K562 (cell line): ENCODE results near the gene C4orf46. TPM values are rescaled to one million over a fixed set of nuclear protein-coding genes. Genes with fewer than 3 reads are reported as not detected.

Experiments used
- ATAC-seq: fragments of 200-7000 bp; cut with Tn5 transposase; 3 replicates; pipeline ENCODE4 v1.9.1; 2020; ENCODE audit warnings: moderate library complexity
- BruUV-seq: library from RNA; stranded (reverse); fragments of 400-500 nt; replicated peaks from 2 replicates; lab custom pipeline; 2021; lab: Mats Ljungman, UMichigan
- CTCF ChIA-PET: fragments of 300-600 bp; formaldehyde crosslinking; extraction: SDS; loops from one replicate; lab custom pipeline; 2021; ENCODE audit warnings: low intra/inter-chr PET ratio; lab: Yijun Ruan, JAX
- POLR2A ChIA-PET: fragments of 300-600, 350-650 bp; sonication (Branson Sonifier 250); formaldehyde crosslinking; extraction: SDS; loops from one replicate; lab custom pipeline; 2021; ENCODE audit warnings: antibody characterized with exemption, inconsistent platforms; lab: Yijun Ruan, JAX
- DNase-seq, 4 experiments: peaks; one replicate each; pipeline versions ENCODE4 v3.0.0 to v3.0.0-alpha.2; 2011 to 2018; ENCODE audit warnings: low spot score in 3 of 4, mixed read lengths in 3 of 4; ENCODE audit errors: extremely low read depth in 1 of 4
- FAIRE-seq: peaks from 2 replicates; lab custom pipeline; 2011; peaks lifted over from hg19 to GRCh38; lab: Jason Lieb, UNC
- H2AFZ ChIP-seq: 2 replicates; pipeline ENCODE4 v1.6.0; 2011; ENCODE audit warnings: low read depth, low read length, control low read depth, inconsistent platforms
- H3K27ac ChIP-seq: fragments of 200-600 bp; 3 replicates; pipeline ENCODE4 v1.8.0; 2011; ENCODE audit warnings: low read depth, mild to moderate bottlenecking, control low read depth, inconsistent platforms, low read length, moderate library complexity, mixed read lengths; ENCODE audit errors: extremely low read depth
- H3K27me3 ChIP-seq, 2 experiments: fragments of 300-600 bp in 1 of 2; 2 replicates in 1 of 2; 3 replicates in 1 of 2; pipeline versions ENCODE4 v1.6.0 to v1.8.0; 2011; ENCODE audit warnings: inconsistent platforms in 2 of 2, low read length in 2 of 2, mild to moderate bottlenecking in 1 of 2, mixed read lengths in 1 of 2, moderate library complexity in 1 of 2; ENCODE audit not compliant: control insufficient read depth in 2 of 2, insufficient read depth in 2 of 2
- H3K36me3 ChIP-seq: fragments of 300-600 bp; 3 replicates; pipeline ENCODE4 v1.8.0; 2011; ENCODE audit warnings: mild to moderate bottlenecking, low read length, inconsistent platforms; ENCODE audit not compliant: control insufficient read depth, insufficient read depth
- H3K4me1 ChIP-seq, 2 experiments: fragments of 200-600 bp in 1 of 2; replicated peaks in 1 of 2; 2 replicates in 1 of 2; 3 replicates in 1 of 2; pipeline versions ENCODE4 v1.5.1 to v1.8.0; 2011; ENCODE audit warnings: inconsistent platforms in 2 of 2, low read length in 2 of 2, mild to moderate bottlenecking in 1 of 2, mixed read lengths in 1 of 2, moderate library complexity in 1 of 2; ENCODE audit not compliant: control insufficient read depth in 2 of 2, insufficient read depth in 2 of 2
- H3K4me2 ChIP-seq: 2 replicates; pipeline ENCODE4 v1.6.1; 2011; ENCODE audit warnings: low read length, control low read depth, inconsistent platforms, mixed read lengths; ENCODE audit not compliant: insufficient read depth
- H3K4me3 ChIP-seq: fragments of 200-600 bp; sonication (generic), shearing (Covaris generic); 2 replicates; pipeline ENCODE4 v1.5.1; 2016; ENCODE audit warnings: control low read depth, inconsistent platforms
- H3K79me2 ChIP-seq: fragments of 200-600 bp; 3 replicates; pipeline ENCODE4 v1.8.0; 2011; ENCODE audit warnings: low read length, inconsistent platforms; ENCODE audit not compliant: control insufficient read depth, insufficient read depth
- H3K9ac ChIP-seq, 2 experiments: 2 replicates each; pipeline versions ENCODE4 v1.6.0 to v1.6.1; 2011; ENCODE audit warnings: low read depth in 2 of 2, low read length in 2 of 2, control low read depth in 1 of 2, inconsistent platforms in 1 of 2, mild to moderate bottlenecking in 1 of 2, mixed read lengths in 1 of 2; ENCODE audit not compliant: insufficient read depth in 1 of 2
- H3K9me1 ChIP-seq: one replicate; pipeline ENCODE4 v1.6.0; 2011; ENCODE audit warnings: inconsistent platforms, mild to moderate bottlenecking, low read length, moderate library complexity; ENCODE audit not compliant: control insufficient read depth, insufficient read depth
- H3K9me3 ChIP-seq: replicated peaks from 2 replicates; pipeline ENCODE4 v1.5.1; 2011; ENCODE audit warnings: low read depth, low read length, inconsistent platforms; ENCODE audit not compliant: control insufficient read depth, insufficient read depth
- H4K20me1 ChIP-seq: replicated peaks from 2 replicates; pipeline ENCODE4 v1.6.1; 2011; ENCODE audit warnings: low read length, inconsistent platforms, mixed read lengths; ENCODE audit not compliant: control insufficient read depth, insufficient read depth
- ADNP ChIP-seq: fragments of 200-800 bp; sonication (Bioruptor generic); IDR thresholded peaks from 2 replicates; pipeline ENCODE4 v1.6.1; 2016; ENCODE audit warnings: missing genetic modification characterization, missing compliant biosample characterization
- BCLAF1 ChIP-seq, 2 experiments: fragments of 450-650 bp in 1 of 2; IDR thresholded peaks; 2 replicates each; pipeline ENCODE4 v1.6.1; 2011 to 2017; ENCODE audit warnings: low read depth in 2 of 2, antibody characterized with exemption in 1 of 2, borderline replicate concordance in 1 of 2, low read length in 1 of 2, mild to moderate bottlenecking in 1 of 2, mixed read lengths in 1 of 2; ENCODE audit not compliant: control insufficient read depth in 1 of 2
- BCOR ChIP-seq: fragments of 450-650 bp; IDR thresholded peaks from 2 replicates; pipeline ENCODE4 v1.6.1; 2016
- CREB5 ChIP-seq: fragments of 250-450 bp; sonication (Bioruptor Pico); IDR thresholded peaks from 2 replicates; pipeline ENCODE4 v1.5.0; 2020; ENCODE audit warnings: mild to moderate bottlenecking
- ETS1 ChIP-seq: conservative IDR thresholded peaks from 2 replicates; pipeline ENCODE4 v1.6.1; 2011; ENCODE audit warnings: low read depth, mild to moderate bottlenecking, low read length; ENCODE audit not compliant: control insufficient read depth
- FIP1L1 ChIP-seq: fragments of 200-400 bp; formaldehyde crosslinking; IDR thresholded peaks from 2 replicates; pipeline ENCODE4 v1.6.1; 2018; ENCODE audit warnings: mild to moderate bottlenecking, low read depth, low read length; ENCODE audit not compliant: poor library complexity, severe bottlenecking
- FOXM1 ChIP-seq, 2 experiments: fragments of 450-650 bp in 1 of 2; sonication (generic) in 1 of 2; formaldehyde crosslinking in 1 of 2; IDR thresholded peaks; 2 replicates each; pipeline versions ENCODE4 v1.6.1 to v1.9.0; 2017 to 2022; ENCODE audit warnings: low read depth in 2 of 2, mild to moderate bottlenecking in 2 of 2, missing genetic modification reagents in 1 of 2, moderate library complexity in 1 of 2
- GATAD2B ChIP-seq: fragments of 450-650 bp; IDR thresholded peaks from 2 replicates; pipeline ENCODE4 v1.6.1; 2017; ENCODE audit warnings: mild to moderate bottlenecking, borderline replicate concordance
- HLTF ChIP-seq: fragments of 450-650 bp; IDR thresholded peaks from 2 replicates; pipeline ENCODE4 v1.6.1; 2016
- HNRNPL ChIP-seq: fragments of 200-400 bp; formaldehyde crosslinking; IDR thresholded peaks from 2 replicates; pipeline ENCODE4 v1.6.1; 2017; ENCODE audit warnings: low read depth, mild to moderate bottlenecking, low read length
- NEUROD1 ChIP-seq: fragments of 150-350 bp; IDR thresholded peaks from 2 replicates; pipeline ENCODE4 v1.6.1; 2014; ENCODE audit warnings: borderline replicate concordance, low read length, low read depth; ENCODE audit not compliant: partially characterized antibody
- ZNF184 ChIP-seq: sonication (generic); formaldehyde crosslinking; IDR thresholded peaks from 2 replicates; pipeline ENCODE4 v1.5.0; 2020; ENCODE audit warnings: missing genetic modification reagents
- ZNF324 ChIP-seq: fragments of 250-450 bp; sonication (Bioruptor Pico); IDR thresholded peaks from 2 replicates; pipeline ENCODE4 v1.4.0; 2020; ENCODE audit warnings: mild to moderate bottlenecking
- ZNF436 ChIP-seq: fragments of 250-450, 450-650 bp; sonication (Bioruptor Pico); formaldehyde crosslinking; IDR thresholded peaks from 2 replicates; pipeline ENCODE4 v1.7.0; 2020; ENCODE audit warnings: mild to moderate bottlenecking
- ZNF766 ChIP-seq: fragments of 200-800 bp; sonication (Bioruptor generic); conservative IDR thresholded peaks from 2 replicates; pipeline ENCODE4 v1.6.1; 2016; ENCODE audit warnings: missing genetic modification characterization, missing compliant biosample characterization
- WGBS: fragments of 100-300 bp; shearing (Covaris generic); methylation state at CpG from one replicate; pipeline ENCODE4 v1.1.6; 2016; ENCODE audit warnings: low coverage, mixed read lengths; ENCODE audit not compliant: insufficient coverage; ENCODE audit errors: missing lambda C conversion rate; 5-methylcytosine and 5-hydroxymethylcytosine counted together
- in situ Hi-C: fragments of 300-500 bp; cut with MboI; formaldehyde crosslinking; loops from 4 replicates; pipeline ENCODE4 v1.15.0; 2018; ENCODE audit warnings: inconsistent platforms, mixed read lengths
- intact Hi-C: fragments of 100-400 bp; cut with micrococcal nuclease; formaldehyde crosslinking; loops from 2 replicates; pipeline ENCODE4 v1.14.2; 2022
- polyA plus RNA-seq, 8 experiments: library from polyadenylated mRNA; depleted of rRNA in 4 of 8; stranded (reverse) in 5 of 8; unstranded in 3 of 8; fragments of >200 nt; fragmentation: Nextera tagmentation in 2 of 8; fragmentation: Illumina TruSeq in 1 of 8; extraction: Ambion mirVana in 2 of 8; extraction: Trizol in 1 of 8; gene quantifications; 2 replicates each; pipeline versions ENCODE4 v1.2.1 to v1.2.3, GENCODE V29; 2011 to 2014; ENCODE audit warnings: inconsistent platforms in 1 of 8, missing spikeins in 1 of 8
- total RNA-seq, 7 experiments: library from RNA; depleted of rRNA in 6 of 7; stranded (reverse); fragments of >200 nt in 6 of 7; fragmentation: Illumina TruSeq in 2 of 7; extraction: Trizol in 2 of 7; gene quantifications; 2 replicates each; pipeline versions ENCODE4 v1.2.1 to v1.2.3, GENCODE V29; 2011 to 2021; ENCODE audit warnings: low replicate concordance in 1 of 7

The C4orf46 gene
- total and polyA plus RNA-seq, 9 of the 15 experiments (the other 6 are each of a cell fraction or from before 2014, with no cell fraction given) = 9.7 to 24.4 (median 17.0) TPM

GRCh38 chr4:158621729-158622128 lies 50.0 kb downstream of the C4orf46 start:
- Histone ChIP-seq H3K79me2 (no peaks in the 10 kb centered on the region), H3K27ac (no peak overlapping the region), H2AFZ (no peak overlapping the region), H3K27me3 (no peaks in the 10 kb centered on the region), H3K9ac (no peak overlapping the region), H3K9me1 (no peaks in the 10 kb centered on the region), H3K36me3 (no peaks in the 10 kb centered on the region), H3K4me2 (no peak overlapping the region), H3K4me3 (no peak overlapping the region), H4K20me1 (no peaks in the 10 kb centered on the region), H3K9me3 (no peaks in the 10 kb centered on the region), H3K4me1 (no peaks in the 10 kb centered on the region)
- CTCF ChIA-PET = no interaction called here
- in situ Hi-C loops = loop anchor here (5.0 kb wide), 1 partner anchor 359 kb away; no protein-coding TSS in a partner anchor
- FAIRE-seq (no peak), ATAC-seq (no peak), DNase-seq (no peak)
- no TSS peak for BruUV-seq
- POLR2A ChIA-PET = no interaction called here
- intact Hi-C loops = loop anchor here (10.0 kb wide), 2 partner anchors 427 to 823 kb away; no protein-coding TSS in a partner anchor
- WGBS = 40% methylated on average over 4 of the region's 4 CpGs
- TF ChIP-seq FIP1L1 (no peak), CREB5 (CRISPR knock-in tag) (no peak), ZNF184 (no peak), ZNF436 (CRISPR knock-in tag) (no peak), FOXM1 (IDR thresholded peaks at IDR 0.05; ENCODE audit: low read depth) (no peak), FOXM1 (CRISPR knock-in tag; IDR thresholded peaks at IDR 0.05; ENCODE audit: low read depth) (no peak), ADNP (tag) (no peak), BCOR (no peak), ZNF324 (CRISPR knock-in tag) (no peak), HNRNPL (no peak), HLTF (no peak), NEUROD1 (no peak), GATAD2B (no peak), ZNF766 (CRISPR knock-in tag) (no peak), ETS1 (no peak), BCLAF1 (IDR thresholded peaks at IDR 0.05; ENCODE audit: borderline replicate concordance in 1 of 2, control insufficient read depth in 1 of 2, low read depth in 2 of 2, low read length in 1 of 2) (no peak)
